ENCODE data around the gene CLDND1.

CLDND1 gene

GRCh38 chr3:98551236-98551635 lies 28.5 kb upstream of the CLDND1 start:
- FAIRE-seq, result no peak

- FAIRE-seq, result no peak
Observed at GRCh38 chr3:98550833-98551232, 28.1 kb upstream of the CLDND1 start.

DNA sequence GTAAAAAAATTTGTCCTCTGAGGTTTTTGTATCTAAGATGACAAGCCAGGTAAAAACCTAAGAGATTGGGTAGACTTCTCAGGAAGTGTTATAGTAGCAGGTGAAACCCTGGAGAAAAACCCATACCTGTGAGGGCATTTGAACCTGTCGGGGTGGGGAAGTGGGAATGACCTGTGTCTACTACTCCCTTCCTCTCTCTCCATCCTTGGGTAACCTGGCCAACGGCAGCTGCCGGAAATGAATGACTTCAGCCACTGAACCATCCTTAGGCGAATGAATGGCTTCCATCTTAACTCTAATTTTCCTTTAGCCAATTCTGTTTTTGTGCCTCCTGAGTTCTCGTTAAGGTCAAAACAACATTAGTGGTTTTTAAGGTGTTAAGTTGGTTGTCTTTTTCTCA lies 25.8 kb upstream of the CLDND1 start:
- FAIRE-seq, result no peak

GRCh38 chr3:98545940-98546339 lies 23.2 kb upstream of the CLDND1 start:
- no peak for FAIRE-seq

DNA sequence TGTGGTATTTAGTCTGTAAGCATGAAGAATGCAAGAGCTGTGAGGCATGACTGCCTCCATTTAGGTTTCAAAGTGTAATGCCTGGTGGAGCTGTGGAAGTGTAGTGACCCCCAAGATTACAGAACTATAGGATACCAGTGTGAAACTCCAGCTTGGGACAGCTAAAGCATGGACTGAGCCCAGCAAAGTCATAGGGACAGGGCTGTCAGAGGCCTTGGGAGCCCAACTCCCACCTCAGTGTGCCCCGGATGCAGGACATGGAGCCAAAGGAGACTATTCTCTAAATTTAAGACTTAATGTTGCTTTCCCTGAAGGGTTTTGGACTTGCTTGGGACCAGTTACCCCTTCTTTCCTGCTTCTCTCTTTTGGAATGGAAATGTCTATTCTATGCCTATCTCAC lies 19.9 kb upstream of the CLDND1 start:
- FAIRE-seq, result no peak

DNA sequence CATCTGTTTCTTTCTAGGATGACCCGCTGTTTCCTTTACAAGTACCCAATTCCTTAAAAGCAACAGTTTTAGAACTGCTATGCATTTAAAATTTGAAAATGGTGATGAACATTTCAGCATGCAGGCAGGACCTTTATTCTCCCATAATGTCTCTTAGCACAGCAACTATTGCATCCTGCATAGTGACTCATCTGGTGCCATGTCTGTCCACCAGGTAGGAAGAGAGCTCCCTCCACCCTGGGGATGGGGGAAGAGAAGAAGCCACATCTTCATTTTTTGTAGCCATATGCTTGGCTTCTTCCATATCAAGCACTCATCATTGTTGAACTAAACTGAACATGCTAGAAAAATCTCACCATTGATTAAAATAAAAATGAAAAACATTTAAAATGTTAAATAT lies 19.0 kb upstream of the CLDND1 start:
- no peak for FAIRE-seq

DNA sequence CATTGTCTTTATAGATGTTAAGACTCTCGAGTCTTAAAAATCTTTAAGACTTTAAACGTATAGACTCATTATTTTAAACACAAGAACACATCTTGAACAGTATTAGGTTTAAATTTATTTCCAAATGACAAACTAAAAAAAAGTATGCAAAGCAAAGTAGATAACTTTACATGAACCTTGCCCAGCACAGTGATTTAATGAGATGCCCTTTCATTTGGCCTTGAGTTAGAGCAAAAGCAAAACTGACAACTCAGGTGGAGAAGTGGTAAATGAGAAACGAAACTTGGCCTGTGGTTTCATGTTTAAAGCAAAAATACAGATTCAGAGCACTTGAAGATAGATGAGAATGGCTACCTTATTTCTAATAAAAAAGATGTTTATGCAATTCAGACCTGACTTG lies 17.6 kb upstream of the CLDND1 start:
- no peak for FAIRE-seq

- FAIRE-seq, result no peak
Observed at GRCh38 chr3:98536456-98537017, 13.8 kb upstream of the CLDND1 start.

DNA sequence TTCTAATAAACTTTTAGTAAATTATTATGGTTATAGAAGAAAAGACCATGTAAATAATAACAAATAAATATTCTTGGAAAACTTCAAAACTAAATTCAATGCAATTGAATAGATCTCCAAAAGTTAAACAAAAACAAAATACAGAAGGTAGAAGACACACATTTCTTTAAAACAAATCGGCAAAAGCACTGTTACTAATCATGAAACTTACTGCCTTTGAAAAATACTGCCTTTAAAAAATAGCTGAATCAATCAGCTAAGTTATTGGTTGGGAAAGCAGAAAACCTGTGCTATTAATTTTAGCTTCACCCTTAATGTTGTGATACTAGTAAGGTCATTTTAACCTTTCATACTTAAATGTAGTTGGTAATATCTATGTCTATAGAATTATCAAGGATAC lies 12.0 kb upstream of the CLDND1 start:
- FAIRE-seq, result no peak

DNA sequence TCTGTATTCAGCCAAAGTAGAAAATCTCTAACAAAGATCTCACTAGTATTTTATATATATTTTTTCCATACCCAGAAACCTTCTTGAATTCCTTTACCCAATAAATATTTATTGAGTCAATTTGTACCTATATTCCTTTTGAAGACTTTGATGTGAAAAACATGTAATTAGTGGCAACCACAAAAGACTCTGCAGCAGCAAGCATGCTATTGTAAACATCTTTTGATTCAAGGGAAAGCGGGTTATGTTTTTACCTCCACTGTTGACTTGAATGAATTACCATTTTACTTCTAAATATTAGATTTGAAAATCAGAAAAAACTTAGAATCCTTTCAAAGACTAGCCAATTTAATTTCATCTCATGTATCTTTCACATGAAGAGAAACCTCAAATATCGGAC lies 11.5 kb upstream of the CLDND1 start:
- FAIRE-seq, result no peak

DNA sequence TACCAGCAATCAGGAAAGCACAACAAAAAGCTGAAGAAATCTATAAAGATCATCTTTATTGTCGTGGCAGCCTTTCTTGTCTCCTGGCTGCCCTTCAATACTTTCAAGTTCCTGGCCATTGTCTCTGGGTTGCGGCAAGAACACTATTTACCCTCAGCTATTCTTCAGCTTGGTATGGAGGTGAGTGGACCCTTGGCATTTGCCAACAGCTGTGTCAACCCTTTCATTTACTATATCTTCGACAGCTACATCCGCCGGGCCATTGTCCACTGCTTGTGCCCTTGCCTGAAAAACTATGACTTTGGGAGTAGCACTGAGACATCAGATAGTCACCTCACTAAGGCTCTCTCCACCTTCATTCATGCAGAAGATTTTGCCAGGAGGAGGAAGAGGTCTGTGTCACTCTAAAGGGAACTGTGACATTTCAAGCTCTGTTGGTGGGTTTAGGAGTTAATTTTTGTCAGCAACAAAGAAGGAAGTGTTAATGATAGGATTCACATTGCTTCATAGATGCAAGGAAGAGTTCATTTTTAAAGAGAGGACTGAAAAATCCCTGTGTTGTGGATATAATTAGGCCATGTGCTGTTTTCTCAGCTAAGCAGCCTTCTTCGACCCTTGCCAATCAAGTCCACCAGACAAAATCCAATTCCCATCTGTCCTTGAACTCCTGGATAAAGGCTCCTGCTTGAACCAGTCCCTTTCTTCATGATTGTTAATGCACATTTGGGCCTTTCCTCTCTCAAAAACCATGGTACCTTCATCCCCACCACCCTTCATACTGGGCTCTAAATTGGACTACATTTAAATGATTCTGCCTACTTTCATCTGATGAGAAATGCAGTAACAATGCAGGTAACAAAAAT lies 10.2 kb upstream of the CLDND1 start:
- FAIRE-seq, result no peak

DNA sequence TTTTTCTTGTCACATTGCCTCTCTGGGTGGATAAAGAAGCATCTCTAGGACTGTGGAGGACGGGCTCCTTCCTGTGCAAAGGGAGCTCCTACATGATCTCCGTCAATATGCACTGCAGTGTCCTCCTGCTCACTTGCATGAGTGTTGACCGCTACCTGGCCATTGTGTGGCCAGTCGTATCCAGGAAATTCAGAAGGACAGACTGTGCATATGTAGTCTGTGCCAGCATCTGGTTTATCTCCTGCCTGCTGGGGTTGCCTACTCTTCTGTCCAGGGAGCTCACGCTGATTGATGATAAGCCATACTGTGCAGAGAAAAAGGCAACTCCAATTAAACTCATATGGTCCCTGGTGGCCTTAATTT lies 9.6 kb upstream of the CLDND1 start:
- FAIRE-seq, result no peak

DNA sequence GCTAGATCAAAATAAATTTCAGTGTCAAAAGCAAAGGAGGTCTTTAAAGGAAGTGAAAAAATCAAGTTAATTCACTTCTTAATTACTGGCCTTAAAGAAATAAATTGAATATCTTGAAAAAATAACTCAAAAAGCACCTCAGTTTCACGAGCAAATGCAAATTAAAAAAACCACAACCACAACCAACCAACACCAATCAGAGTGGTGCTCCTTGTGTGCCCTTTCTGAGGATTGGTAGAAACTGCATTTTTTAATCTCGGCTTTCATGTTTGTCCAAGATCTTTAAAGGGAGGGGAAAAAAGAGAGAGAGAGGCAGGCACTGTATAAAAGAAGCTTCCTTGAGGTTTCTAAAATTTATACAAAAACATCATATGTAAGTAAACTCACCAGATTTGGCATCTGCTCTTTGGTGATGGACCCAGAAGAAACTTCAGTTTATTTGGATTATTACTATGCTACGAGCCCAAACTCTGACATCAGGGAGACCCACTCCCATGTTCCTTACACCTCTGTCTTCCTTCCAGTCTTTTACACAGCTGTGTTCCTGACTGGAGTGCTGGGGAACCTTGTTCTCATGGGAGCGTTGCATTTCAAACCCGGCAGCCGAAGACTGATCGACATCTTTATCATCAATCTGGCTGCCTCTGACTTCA lies 9.0 kb upstream of the CLDND1 start, which contains the start of gene GPR15:
TSS of gene GPR15 (plus strand) at position 357 of the 653 bp plus-strand sequence. CDS start at position 413, 56 bp downstream.
- no peak for FAIRE-seq

DNA sequence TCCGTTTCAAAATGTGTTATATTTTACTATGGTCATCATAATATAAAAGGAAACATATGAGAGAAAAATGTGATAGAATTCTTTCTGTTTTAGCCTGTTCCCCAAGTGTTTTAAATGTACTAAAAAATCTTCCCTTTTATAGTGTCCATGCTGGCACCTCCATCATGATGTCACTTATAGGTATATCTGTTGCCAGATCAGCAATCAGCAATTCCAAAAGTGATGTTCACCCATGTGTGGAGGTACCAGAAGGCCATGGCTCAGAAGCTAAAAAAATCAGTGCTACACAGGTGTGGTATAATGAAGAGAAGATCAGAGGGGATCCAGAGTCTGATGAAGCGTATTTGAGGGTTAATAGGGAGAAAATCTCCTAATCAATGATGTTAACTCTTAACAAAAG lies 8.0 kb upstream of the CLDND1 start:
- FAIRE-seq, result no peak

GRCh38 chr3:98529856-98530459 lies 7.3 kb upstream of the CLDND1 start:
- no peak for FAIRE-seq

DNA sequence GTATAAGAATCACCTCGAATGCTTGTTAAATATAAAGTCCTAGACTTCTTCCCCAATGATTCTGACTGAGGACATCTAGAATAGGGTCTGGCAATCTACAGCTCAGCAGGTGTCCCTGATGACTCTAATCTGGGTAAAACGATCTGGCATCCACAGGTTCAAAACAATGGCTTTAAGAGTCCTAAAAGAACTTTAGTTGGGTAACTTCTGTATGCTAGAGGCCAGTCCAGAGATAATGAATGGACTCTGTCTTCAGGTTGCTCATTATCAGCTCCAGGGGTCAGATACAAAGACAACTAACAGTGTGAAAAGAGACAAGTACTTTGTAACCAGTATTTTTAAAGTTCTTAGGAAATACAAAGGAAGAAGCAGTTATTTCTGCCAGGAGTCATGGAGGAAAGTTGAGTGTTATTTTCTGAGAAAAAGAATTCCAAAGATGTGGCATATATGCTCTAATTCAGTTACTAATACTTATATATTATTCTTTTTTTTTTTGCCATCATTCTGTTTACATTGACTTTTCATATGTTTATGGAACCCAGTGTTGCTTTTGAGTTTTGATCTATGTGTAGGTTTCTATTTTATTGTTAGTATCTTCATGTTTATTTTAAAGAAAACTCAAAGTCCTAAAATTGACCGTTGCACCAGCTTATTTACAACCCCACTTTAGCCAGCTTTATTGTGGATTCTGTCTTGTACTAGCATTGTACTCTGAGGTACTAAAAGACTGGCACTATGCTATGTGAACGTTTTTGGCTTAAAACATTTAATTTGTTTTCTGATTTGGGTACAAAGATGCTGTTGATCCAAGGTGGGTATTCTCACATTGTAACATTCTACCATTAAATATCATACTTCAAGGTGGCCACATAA lies 6.0 kb upstream of the CLDND1 start:
- FAIRE-seq, result no peak

GRCh38 chr3:98525494-98525893 lies 2.8 kb upstream of the CLDND1 start:
- no peak for FAIRE-seq

GRCh38 chr3:98521897-98522543 lies 682 bp downstream of the CLDND1 start:
- no peak for FAIRE-seq

DNA sequence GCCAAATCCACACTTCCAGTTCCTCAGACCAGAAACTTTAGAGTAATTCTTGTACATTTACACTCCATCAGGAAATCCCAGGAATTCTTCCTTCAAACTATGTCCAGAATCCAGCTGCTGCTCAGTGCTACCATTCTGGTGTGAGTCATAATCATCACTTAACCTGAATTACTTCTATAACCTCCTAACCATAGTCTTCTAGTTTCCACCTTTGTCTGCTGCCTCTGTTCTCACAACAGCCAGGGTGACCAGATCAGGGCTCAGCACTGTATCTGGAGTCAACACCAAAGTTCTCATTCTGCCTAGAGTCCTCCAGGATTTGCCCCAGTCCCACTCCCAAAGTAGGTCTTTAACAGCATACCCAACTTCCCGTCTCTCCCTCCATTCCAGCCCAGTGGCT lies 3.4 kb downstream of the CLDND1 start:
- FAIRE-seq, result no peak

DNA sequence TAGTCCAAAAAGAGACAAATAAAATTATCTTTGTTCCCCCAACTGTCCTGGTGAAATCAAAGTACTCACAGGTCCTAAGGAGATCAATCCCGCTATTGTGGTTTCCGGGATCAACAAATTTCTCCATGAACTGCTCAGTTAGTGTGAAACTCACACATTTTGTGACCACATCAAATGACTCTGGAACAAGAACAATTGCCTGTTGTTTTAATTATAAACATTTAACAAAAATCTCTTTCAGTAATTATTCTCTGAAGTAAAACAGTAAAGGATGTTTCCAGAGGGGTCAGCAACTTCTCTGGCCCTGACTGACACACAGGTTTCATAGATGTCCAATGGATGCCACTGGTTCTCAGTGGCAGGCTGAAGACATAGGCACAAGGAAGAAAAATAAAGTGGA lies 3.9 kb downstream of the CLDND1 start:
- FAIRE-seq, result no peak

- FAIRE-seq, result no peak
Observed at GRCh38 chr3:98514948-98515347, 7.8 kb downstream of the CLDND1 start.

DNA sequence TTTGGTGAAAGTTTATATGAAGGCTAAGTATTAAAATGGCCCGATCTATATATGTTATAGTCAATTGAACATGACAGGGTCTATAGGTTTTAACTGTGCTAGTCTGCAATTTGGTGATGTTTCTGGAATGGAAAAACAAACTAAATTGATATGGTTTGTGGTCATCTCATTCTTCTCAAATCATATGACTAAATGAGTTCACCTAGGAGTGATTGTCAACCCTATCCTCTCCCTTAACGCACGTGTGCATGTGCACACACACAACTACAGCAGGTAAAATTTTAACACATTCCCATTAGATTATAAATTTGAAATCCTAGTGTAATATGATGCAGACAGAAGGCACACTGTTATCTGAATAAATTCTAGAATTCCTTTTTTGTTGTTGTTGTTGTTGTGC lies 9.0 kb downstream of the CLDND1 start:
- no peak for FAIRE-seq

Data from G401.6 (cell line).